ENCODE results near the gene WFIKKN2.

- TF ChIP-seq CTCF (IDR thresholded peaks at IDR 0.05) (no peak), POLR2A (IDR thresholded peaks at IDR 0.05) (no peak)
Observed at GRCh38 chr17:50787106-50787505, 48.3 kb upstream of the WFIKKN2 start.
